HT1080 (cell line): ENCODE data around the gene DRC7. TPM values are rescaled to one million over a fixed set of nuclear protein-coding genes. Genes with fewer than 3 reads are reported as not detected.
"Not testable (repeated sequence)": the region's sequence is repeated elsewhere in the genome, so short reads cannot be mapped to it uniquely, and the experiment has no call there.

ENCODE experiments used
- DNase-seq: peaks from one replicate; pipeline ENCODE4 v3.0.0-alpha.2; 2015; ENCODE audit warnings: low read depth
- total RNA-seq: library from RNA; depleted of rRNA; stranded (reverse); fragments of >200 nt; shearing (Covaris generic); gene quantifications from 2 replicates; pipeline ENCODE4 v1.2.3, GENCODE V29; 2014

DRC7 gene
- total RNA-seq, 1 experiment from 2014 or later, result not detected

GRCh38 chr16:57711346-57711745 is 16.7 kb downstream of the DRC7 start:
- no peak for DNase-seq

GRCh38 chr16:57711993-57712392 is 17.4 kb downstream of the DRC7 start:
- DNase-seq, result no peak

- DNase-seq, result not testable (repeated sequence)
Observed at GRCh38 chr16:57712569-57712968, 18.0 kb downstream of the DRC7 start.

GRCh38 chr16:57713596-57713995 is 19.0 kb downstream of the DRC7 start:
- no peak for DNase-seq

- DNase-seq, result no peak
Observed at GRCh38 chr16:57714047-57714446, 19.4 kb downstream of the DRC7 start.

- peak; percentile 60 for DNase-seq
Observed at GRCh38 chr16:57720142-57720575, 25.6 kb downstream of the DRC7 start.

GRCh38 chr16:57721356-57722209 is 27.0 kb downstream of the DRC7 start:
- no peak for DNase-seq

GRCh38 chr16:57722210-57722499 is 27.5 kb downstream of the DRC7 start:
- no peak for DNase-seq

- DNase-seq, result no peak
Observed at GRCh38 chr16:57722651-57723050, 28.0 kb downstream of the DRC7 start.

- DNase-seq, result no peak
Observed at GRCh38 chr16:57723170-57723569, 28.6 kb downstream of the DRC7 start.

- DNase-seq, result no peak
Observed at GRCh38 chr16:57724531-57724930, 29.9 kb downstream of the DRC7 start.

- DNase-seq, result no peak
Observed at GRCh38 chr16:57725151-57725550, 30.5 kb downstream of the DRC7 start.

GRCh38 chr16:57725554-57725953 is 30.9 kb downstream of the DRC7 start:
- DNase-seq, result no peak

GRCh38 chr16:57725976-57726375 is 31.4 kb downstream of the DRC7 start:
- DNase-seq, result no peak

- DNase-seq, result no peak
Observed at GRCh38 chr16:57726433-57726947, 31.9 kb downstream of the DRC7 start.

- DNase-seq, result no peak
Observed at GRCh38 chr16:57727610-57728009, 33.0 kb downstream of the DRC7 start.

GRCh38 chr16:57728336-57729181 is 34.0 kb downstream of the DRC7 start:
- no peak for DNase-seq

- no peak for DNase-seq
Observed at GRCh38 chr16:57729182-57729484, 34.5 kb downstream of the DRC7 start.

- DNase-seq, result not testable (repeated sequence)
Observed at GRCh38 chr16:57729852-57730251, 35.2 kb downstream of the DRC7 start.

- no peak for DNase-seq
Observed at GRCh38 chr16:57730771-57731730, 36.4 kb downstream of the DRC7 start.

GRCh38 chr16:57732037-57732436 is 37.4 kb downstream of the DRC7 start:
- DNase-seq, result no peak
